Erythroblast (primary cell): ENCODE measurements around the gene PARN.

Experiments
- GATA1 ChIP-seq: IDR thresholded peaks from 2 replicates; pipeline ENCODE4 v1.6.1; 2011; ENCODE audit warnings: low read depth, mild to moderate bottlenecking, control low read depth, low read length, moderate library complexity
- POLR2A ChIP-seq: IDR thresholded peaks from 2 replicates; pipeline ENCODE4 v1.6.1; 2011; ENCODE audit warnings: mild to moderate bottlenecking, low read length

DNA sequence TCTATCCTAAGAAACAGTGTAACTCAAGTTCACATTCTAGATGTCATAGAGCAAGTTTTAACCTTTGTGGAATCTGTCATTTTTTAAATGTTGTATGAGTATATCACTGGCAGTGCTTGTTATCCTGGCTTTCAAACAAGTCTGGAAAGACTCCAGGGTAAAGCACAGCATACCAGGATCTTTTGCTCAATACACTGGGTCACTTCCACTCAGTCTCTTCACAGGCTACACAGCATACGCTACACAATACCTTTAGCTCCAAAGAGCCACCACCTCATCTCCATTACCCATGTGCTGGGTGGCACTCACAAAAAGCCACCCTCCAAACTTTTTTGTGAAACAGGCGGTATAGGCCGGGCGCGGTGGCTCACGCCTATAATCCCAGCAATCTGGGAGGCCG lies 69.5 kb downstream of the PARN start:
- TF ChIP-seq POLR2A (no peak), GATA1 (no peak)
